GM18498 (cell line): ENCODE data around the gene OR5K1.

Experiments used
- ATAC-seq: cut with Tn5 transposase; IDR thresholded peaks from one replicate; pipeline ENCODE4 v1.9.1; 2021; ENCODE audit warnings: mild to moderate bottlenecking, moderate library complexity; ENCODE audit not compliant: unreplicated experiment

OR5K1 gene

GRCh38 chr3:98462901-98463300, at the start of gene OR5K1:
TSS of gene OR5K1 (plus strand) at chr3:98463201. CDS start at chr3:98469577, 6,376 bp downstream.
- ATAC-seq, result no peak

GRCh38 chr3:98432575-98432974, 30.4 kb upstream of the OR5K1 start:
- ATAC-seq, result no peak

- no peak for ATAC-seq
These were observed 29.2 kb upstream of the OR5K1 start for GRCh38 chr3:98433764-98434163.

GRCh38 chr3:98434412-98434811, 28.6 kb upstream of the OR5K1 start:
- ATAC-seq, result no peak

GRCh38 chr3:98440283-98440682, 22.7 kb upstream of the OR5K1 start:
- ATAC-seq, result no peak

- ATAC-seq, result peak; percentile 84
These were observed 17.0 kb upstream of the OR5K1 start for GRCh38 chr3:98445949-98446406.

GRCh38 chr3:98449606-98450193, 13.3 kb upstream of the OR5K1 start:
- no peak for ATAC-seq

- no peak for ATAC-seq
These were observed 12.6 kb upstream of the OR5K1 start for GRCh38 chr3:98450372-98450771.

GRCh38 chr3:98453827-98454226, 9.2 kb upstream of the OR5K1 start:
- no peak for ATAC-seq

- no peak for ATAC-seq
These were observed 8.1 kb upstream of the OR5K1 start for GRCh38 chr3:98454929-98455328.

GRCh38 chr3:98457543-98457942, 5.5 kb upstream of the OR5K1 start:
- no peak for ATAC-seq

- no peak for ATAC-seq
These were observed 2.8 kb upstream of the OR5K1 start for GRCh38 chr3:98460220-98460619.

- no peak for ATAC-seq
These were observed 19.9 kb downstream of the OR5K1 start for GRCh38 chr3:98482717-98483482.

GRCh38 chr3:98483626-98484025, 20.6 kb downstream of the OR5K1 start:
- no peak for ATAC-seq

GRCh38 chr3:98497381-98497780, 34.4 kb downstream of the OR5K1 start, which contains the start of gene OR5K2:
TSS of gene OR5K2 (plus strand) at chr3:98497681. CDS start at chr3:98497681, 0 bp downstream.
- ATAC-seq, result no peak

GRCh38 chr3:98500019-98500418, 37.0 kb downstream of the OR5K1 start:
- ATAC-seq, result no peak

- ATAC-seq, result no peak
These were observed 38.3 kb downstream of the OR5K1 start for GRCh38 chr3:98501270-98501669.

GRCh38 chr3:98501863-98502576, 39.0 kb downstream of the OR5K1 start:
- no peak for ATAC-seq

GRCh38 chr3:98504539-98504938, 41.5 kb downstream of the OR5K1 start:
- ATAC-seq, result no peak

GRCh38 chr3:98508582-98508981, 45.6 kb downstream of the OR5K1 start:
- no peak for ATAC-seq

- ATAC-seq, result no peak
These were observed 49.6 kb downstream of the OR5K1 start for GRCh38 chr3:98512576-98512975.

- no peak for ATAC-seq
These were observed 50.1 kb downstream of the OR5K1 start for GRCh38 chr3:98513091-98513511.
